ENCODE results near the gene EGLN3. TPM values are rescaled to one million over a fixed set of nuclear protein-coding genes. Genes with fewer than 3 reads are reported as not detected.
A peak's percentile ranks its signal among the peaks of the same experiment; 100 is the strongest.

The EGLN3 gene
- total RNA-seq, 1 experiment from 2014 or later: 9.5 TPM

GRCh38 chr14:33992274-33993007 lies 41.6 kb upstream of the EGLN3 start:
- no peak for TF ChIP-seq CTCF (IDR thresholded peaks at IDR 0.05; ENCODE audit: insufficient read depth in 1 of 2, low read depth in 1 of 2, low read length in 1 of 2, severe bottlenecking in 1 of 2, unreplicated experiment in 1 of 2)
- no peaks in the 10 kb centered on the region for H3K36me3 Mint-ChIP-seq (ENCODE audit: insufficient read depth, unreplicated experiment)

GRCh38 chr14:33990790-33991189 lies 39.9 kb upstream of the EGLN3 start:
- intact Hi-C loops (cut with micrococcal nuclease; ENCODE audit: unreplicated experiment): no loop called here
- Histone ChIP-seq H3K4me3 (ENCODE audit: low read depth, low read length) (no peak overlapping the region), H3K27me3 (replicated peaks; ENCODE audit: control insufficient read depth, insufficient read depth, low read length) (no peaks in the 10 kb centered on the region), H3K36me3 (ENCODE audit: control insufficient read depth, insufficient read depth, low read length) (no peaks in the 10 kb centered on the region), H3K4me1 (peaks cover 31% of the 10 kb centered on the region), H3K9me3 (no peaks in the 10 kb centered on the region)
- no peaks in the 10 kb centered on the region for H3K9me3 Mint-ChIP-seq (ENCODE audit: unreplicated experiment)
- ChIA-PET POLR2A (interaction anchor here (1.0 kb wide), 1 partner anchor 69 kb away, joined by 3 read pairs; no protein-coding TSS in a partner anchor), CTCF (no interaction called here)
- H3K4me1 Mint-ChIP-seq (ENCODE audit: low read depth, unreplicated experiment): peaks cover 36% of the 10 kb centered on the region
- BruUV-seq (replicated peaks): no TSS peak
- no peak for TF ChIP-seq CTCF (IDR thresholded peaks at IDR 0.05; ENCODE audit: insufficient read depth in 1 of 2, low read depth in 1 of 2, low read length in 1 of 2, severe bottlenecking in 1 of 2, unreplicated experiment in 1 of 2)
- H3K27ac Mint-ChIP-seq (ENCODE audit: unreplicated experiment): peak overlapping the region; percentile 78
- DNase-seq: no peak
- no peaks in the 10 kb centered on the region for H3K36me3 Mint-ChIP-seq (ENCODE audit: insufficient read depth, unreplicated experiment)
- peak overlapping the region; percentile 31 for H3K4me3 Mint-ChIP-seq (ENCODE audit: unreplicated experiment)
- no peaks in the 10 kb centered on the region for H3K27me3 Mint-ChIP-seq (ENCODE audit: insufficient read depth, unreplicated experiment)

More at GRCh38 chr14:33992274-33993007, 41.6 kb upstream of the EGLN3 start:
- intact Hi-C loops (cut with micrococcal nuclease; ENCODE audit: unreplicated experiment): no loop called here
- H3K4me3 Mint-ChIP-seq (ENCODE audit: unreplicated experiment): no peak overlapping the region
- Histone ChIP-seq H3K4me3 (ENCODE audit: low read depth, low read length) (no peak overlapping the region), H3K4me1 (peaks cover 28% of the 10 kb centered on the region), H3K36me3 (ENCODE audit: control insufficient read depth, insufficient read depth, low read length) (no peaks in the 10 kb centered on the region), H3K9me3 (no peaks in the 10 kb centered on the region), H3K27me3 (replicated peaks; ENCODE audit: control insufficient read depth, insufficient read depth, low read length) (no peaks in the 10 kb centered on the region)
- DNase-seq: no peak
- no TSS peak for BruUV-seq (replicated peaks)
- peaks cover 36% of the 10 kb centered on the region for H3K4me1 Mint-ChIP-seq (ENCODE audit: low read depth, unreplicated experiment)
- no peak overlapping the region for H3K27ac Mint-ChIP-seq (ENCODE audit: unreplicated experiment)
- CTCF ChIA-PET: interaction anchor here (0.9 kb wide), 1 partner anchor 42 kb away, joined by 3 read pairs; no protein-coding TSS in a partner anchor
- no peaks in the 10 kb centered on the region for H3K9me3 Mint-ChIP-seq (ENCODE audit: unreplicated experiment)
- POLR2A ChIA-PET: no interaction called here
- no peaks in the 10 kb centered on the region for H3K27me3 Mint-ChIP-seq (ENCODE audit: insufficient read depth, unreplicated experiment)

GRCh38 chr14:33987565-33988080 lies 36.7 kb upstream of the EGLN3 start:
- Histone ChIP-seq H3K27me3 (replicated peaks; ENCODE audit: control insufficient read depth, insufficient read depth, low read length) (no peaks in the 10 kb centered on the region), H3K36me3 (ENCODE audit: control insufficient read depth, insufficient read depth, low read length) (no peaks in the 10 kb centered on the region), H3K9me3 (no peaks in the 10 kb centered on the region), H3K4me3 (ENCODE audit: low read depth, low read length) (no peak overlapping the region), H3K4me1 (peaks cover 31% of the 10 kb centered on the region)
- no peaks in the 10 kb centered on the region for H3K9me3 Mint-ChIP-seq (ENCODE audit: unreplicated experiment)
- H3K27ac Mint-ChIP-seq (ENCODE audit: unreplicated experiment): no peak overlapping the region
- CTCF ChIA-PET: no interaction called here
- intact Hi-C loops (cut with micrococcal nuclease; ENCODE audit: unreplicated experiment): no loop called here
- H3K36me3 Mint-ChIP-seq (ENCODE audit: insufficient read depth, unreplicated experiment): no peaks in the 10 kb centered on the region
- no TSS peak for BruUV-seq (replicated peaks)
- TF ChIP-seq CTCF (IDR thresholded peaks at IDR 0.05; ENCODE audit: insufficient read depth in 1 of 2, low read depth in 1 of 2, low read length in 1 of 2, severe bottlenecking in 1 of 2, unreplicated experiment in 1 of 2): no peak
- H3K27me3 Mint-ChIP-seq (ENCODE audit: insufficient read depth, unreplicated experiment): no peaks in the 10 kb centered on the region
- no peak overlapping the region for H3K4me3 Mint-ChIP-seq (ENCODE audit: unreplicated experiment)
- POLR2A ChIA-PET: no interaction called here
- DNase-seq: no peak
- peaks cover 30% of the 10 kb centered on the region for H3K4me1 Mint-ChIP-seq (ENCODE audit: low read depth, unreplicated experiment)

All from Caco-2 (cell line).